HL-60 (cell line): ENCODE results near the gene ATL2.

Experiments
- POLR2AphosphoS5 ChIP-seq: IDR thresholded peaks from 2 replicates; pipeline ENCODE4 v1.6.1; 2012; ENCODE audit warnings: low read depth
- SPI1 ChIP-seq: IDR thresholded peaks from 2 replicates; pipeline ENCODE4 v1.6.1; 2012; ENCODE audit warnings: low read depth, mild to moderate bottlenecking, borderline replicate concordance
- TF ChIP-seq, protein P1 (sequence below): IDR thresholded peaks from one replicate; pipeline ENCODE4 v1.5.1; 2011; ENCODE audit warnings: low read length, control low read depth, inconsistent platforms; ENCODE audit not compliant: insufficient read depth
- TF ChIP-seq, protein P2 (sequence below): IDR thresholded peaks from 2 replicates; pipeline ENCODE4 v1.6.1; 2012; ENCODE audit warnings: low read depth; ENCODE audit not compliant: insufficient replicate concordance

DNA sequence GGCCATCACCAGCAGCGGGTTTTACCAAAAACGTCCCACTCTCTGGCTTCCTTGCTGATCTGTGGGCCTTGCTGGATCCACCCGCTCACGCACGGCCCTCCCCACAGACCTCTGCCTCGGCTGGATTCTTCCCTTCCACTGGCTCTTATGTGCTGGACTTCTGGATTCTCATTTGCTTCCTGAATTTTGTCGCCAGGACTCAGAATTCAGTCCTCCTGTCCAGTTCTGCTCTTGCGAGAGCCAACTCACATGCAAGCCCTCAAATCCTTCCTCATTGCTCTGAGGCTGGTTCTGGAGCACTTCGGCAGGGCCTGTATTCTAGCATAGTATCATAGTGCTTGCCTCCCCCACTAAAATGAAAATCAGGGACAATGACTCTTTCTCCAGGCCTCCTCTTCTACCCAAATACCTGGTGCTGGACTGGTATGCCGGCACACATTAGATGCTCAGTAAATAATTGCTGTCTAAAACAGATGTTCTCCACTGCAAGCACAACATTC lies 115.5 kb downstream of the ATL2 start:
- TF ChIP-seq, protein P1, sequence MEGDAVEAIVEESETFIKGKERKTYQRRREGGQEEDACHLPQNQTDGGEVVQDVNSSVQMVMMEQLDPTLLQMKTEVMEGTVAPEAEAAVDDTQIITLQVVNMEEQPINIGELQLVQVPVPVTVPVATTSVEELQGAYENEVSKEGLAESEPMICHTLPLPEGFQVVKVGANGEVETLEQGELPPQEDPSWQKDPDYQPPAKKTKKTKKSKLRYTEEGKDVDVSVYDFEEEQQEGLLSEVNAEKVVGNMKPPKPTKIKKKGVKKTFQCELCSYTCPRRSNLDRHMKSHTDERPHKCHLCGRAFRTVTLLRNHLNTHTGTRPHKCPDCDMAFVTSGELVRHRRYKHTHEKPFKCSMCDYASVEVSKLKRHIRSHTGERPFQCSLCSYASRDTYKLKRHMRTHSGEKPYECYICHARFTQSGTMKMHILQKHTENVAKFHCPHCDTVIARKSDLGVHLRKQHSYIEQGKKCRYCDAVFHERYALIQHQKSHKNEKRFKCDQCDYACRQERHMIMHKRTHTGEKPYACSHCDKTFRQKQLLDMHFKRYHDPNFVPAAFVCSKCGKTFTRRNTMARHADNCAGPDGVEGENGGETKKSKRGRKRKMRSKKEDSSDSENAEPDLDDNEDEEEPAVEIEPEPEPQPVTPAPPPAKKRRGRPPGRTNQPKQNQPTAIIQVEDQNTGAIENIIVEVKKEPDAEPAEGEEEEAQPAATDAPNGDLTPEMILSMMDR: no peak
- TF ChIP-seq, protein P2, sequence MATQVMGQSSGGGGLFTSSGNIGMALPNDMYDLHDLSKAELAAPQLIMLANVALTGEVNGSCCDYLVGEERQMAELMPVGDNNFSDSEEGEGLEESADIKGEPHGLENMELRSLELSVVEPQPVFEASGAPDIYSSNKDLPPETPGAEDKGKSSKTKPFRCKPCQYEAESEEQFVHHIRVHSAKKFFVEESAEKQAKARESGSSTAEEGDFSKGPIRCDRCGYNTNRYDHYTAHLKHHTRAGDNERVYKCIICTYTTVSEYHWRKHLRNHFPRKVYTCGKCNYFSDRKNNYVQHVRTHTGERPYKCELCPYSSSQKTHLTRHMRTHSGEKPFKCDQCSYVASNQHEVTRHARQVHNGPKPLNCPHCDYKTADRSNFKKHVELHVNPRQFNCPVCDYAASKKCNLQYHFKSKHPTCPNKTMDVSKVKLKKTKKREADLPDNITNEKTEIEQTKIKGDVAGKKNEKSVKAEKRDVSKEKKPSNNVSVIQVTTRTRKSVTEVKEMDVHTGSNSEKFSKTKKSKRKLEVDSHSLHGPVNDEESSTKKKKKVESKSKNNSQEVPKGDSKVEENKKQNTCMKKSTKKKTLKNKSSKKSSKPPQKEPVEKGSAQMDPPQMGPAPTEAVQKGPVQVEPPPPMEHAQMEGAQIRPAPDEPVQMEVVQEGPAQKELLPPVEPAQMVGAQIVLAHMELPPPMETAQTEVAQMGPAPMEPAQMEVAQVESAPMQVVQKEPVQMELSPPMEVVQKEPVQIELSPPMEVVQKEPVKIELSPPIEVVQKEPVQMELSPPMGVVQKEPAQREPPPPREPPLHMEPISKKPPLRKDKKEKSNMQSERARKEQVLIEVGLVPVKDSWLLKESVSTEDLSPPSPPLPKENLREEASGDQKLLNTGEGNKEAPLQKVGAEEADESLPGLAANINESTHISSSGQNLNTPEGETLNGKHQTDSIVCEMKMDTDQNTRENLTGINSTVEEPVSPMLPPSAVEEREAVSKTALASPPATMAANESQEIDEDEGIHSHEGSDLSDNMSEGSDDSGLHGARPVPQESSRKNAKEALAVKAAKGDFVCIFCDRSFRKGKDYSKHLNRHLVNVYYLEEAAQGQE: no peak
- TF ChIP-seq SPI1 (no peak), POLR2AphosphoS5 (no peak)
